Lower leg skin (tissue), 3 donors: ENCODE results near the gene MAST4.

Experiments
- POLR2A ChIP-seq, 2 donors: fragments of 450-650 bp; IDR thresholded peaks; one replicate each; pipeline ENCODE4 v1.6.1; 2016 to 2017; ENCODE audit warnings: antibody characterized with exemption in 2 of 2, mild to moderate bottlenecking in 1 of 2, moderate library complexity in 1 of 2
- TF ChIP-seq, protein P1 (sequence below), 3 donors: fragments of 450-650 bp; IDR thresholded peaks; one replicate each; pipeline ENCODE4 v1.5.1; 2016; ENCODE audit warnings: antibody characterized with exemption in 3 of 3, mild to moderate bottlenecking in 3 of 3, moderate library complexity in 2 of 3

DNA sequence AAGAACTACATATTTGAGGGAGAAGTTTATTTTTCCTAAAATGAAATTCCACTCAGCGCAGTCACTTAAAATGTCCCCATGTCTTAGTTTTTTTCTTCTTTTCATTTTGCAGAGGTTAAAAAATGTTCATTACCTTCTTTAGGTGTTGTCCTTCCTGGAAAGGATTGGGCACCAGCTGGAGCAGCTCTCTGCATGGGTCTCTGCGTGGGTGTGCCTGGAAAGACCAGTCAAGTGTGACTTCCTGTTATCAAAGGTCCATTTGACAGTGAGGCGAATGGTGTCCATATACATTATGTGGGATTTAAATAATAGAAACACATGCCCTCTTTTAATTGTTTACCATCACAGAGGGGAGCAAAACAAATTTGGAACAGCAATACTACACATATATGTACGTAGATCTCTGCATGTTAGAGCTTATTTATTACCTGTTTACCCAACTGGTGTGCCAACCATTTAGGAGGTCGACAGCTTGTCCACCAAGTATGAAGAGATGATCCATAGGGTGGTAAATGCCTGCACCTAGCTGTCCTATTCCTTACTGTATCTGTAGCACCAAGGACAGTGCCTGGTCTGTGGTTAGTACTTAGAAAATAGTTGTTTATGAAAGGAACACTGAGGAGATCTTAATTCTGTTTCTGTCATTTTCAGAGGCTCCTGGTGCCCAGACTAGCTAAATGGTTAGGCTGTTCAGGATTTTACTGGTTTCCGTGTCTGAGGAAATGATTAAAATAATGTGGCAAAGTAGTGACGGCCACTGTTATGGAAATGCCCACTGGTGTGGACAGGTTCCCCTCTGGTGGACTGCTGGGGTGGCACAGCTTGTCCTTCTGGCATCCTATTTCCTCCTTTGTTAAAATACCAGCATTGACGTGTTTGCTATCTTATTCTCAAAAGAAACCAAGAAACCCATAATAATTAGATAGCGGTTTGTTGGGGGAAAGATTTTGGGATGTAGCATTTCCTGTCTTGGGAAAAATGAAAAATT lies 200.4 kb downstream of the MAST4 start:
- TF ChIP-seq, protein P1, sequence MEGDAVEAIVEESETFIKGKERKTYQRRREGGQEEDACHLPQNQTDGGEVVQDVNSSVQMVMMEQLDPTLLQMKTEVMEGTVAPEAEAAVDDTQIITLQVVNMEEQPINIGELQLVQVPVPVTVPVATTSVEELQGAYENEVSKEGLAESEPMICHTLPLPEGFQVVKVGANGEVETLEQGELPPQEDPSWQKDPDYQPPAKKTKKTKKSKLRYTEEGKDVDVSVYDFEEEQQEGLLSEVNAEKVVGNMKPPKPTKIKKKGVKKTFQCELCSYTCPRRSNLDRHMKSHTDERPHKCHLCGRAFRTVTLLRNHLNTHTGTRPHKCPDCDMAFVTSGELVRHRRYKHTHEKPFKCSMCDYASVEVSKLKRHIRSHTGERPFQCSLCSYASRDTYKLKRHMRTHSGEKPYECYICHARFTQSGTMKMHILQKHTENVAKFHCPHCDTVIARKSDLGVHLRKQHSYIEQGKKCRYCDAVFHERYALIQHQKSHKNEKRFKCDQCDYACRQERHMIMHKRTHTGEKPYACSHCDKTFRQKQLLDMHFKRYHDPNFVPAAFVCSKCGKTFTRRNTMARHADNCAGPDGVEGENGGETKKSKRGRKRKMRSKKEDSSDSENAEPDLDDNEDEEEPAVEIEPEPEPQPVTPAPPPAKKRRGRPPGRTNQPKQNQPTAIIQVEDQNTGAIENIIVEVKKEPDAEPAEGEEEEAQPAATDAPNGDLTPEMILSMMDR (IDR thresholded peaks at IDR 0.05), result no peak
- no peak for TF ChIP-seq POLR2A (IDR thresholded peaks at IDR 0.05)
